Choroid plexus epithelial cell (primary cell): ENCODE measurements around the gene SMG6.
A peak's percentile ranks its signal among the peaks of the same experiment; 100 is the strongest.

Experiments
- DNase-seq: peaks from one replicate; pipeline ENCODE4 v3.0.0-alpha.2; 2010; ENCODE audit warnings: low read depth
- H3K4me3 ChIP-seq: 2 replicates; pipeline ENCODE4 v1.5.1; 2011; ENCODE audit warnings: low read depth, mild to moderate bottlenecking, control low read depth, low read length, moderate library complexity
- TF ChIP-seq, protein P1 (sequence below): conservative IDR thresholded peaks from 2 replicates; pipeline ENCODE4 v1.5.1; 2011; ENCODE audit warnings: low read depth, mild to moderate bottlenecking, control low read depth, inconsistent platforms, low read length, moderate library complexity

The SMG6 gene

DNA sequence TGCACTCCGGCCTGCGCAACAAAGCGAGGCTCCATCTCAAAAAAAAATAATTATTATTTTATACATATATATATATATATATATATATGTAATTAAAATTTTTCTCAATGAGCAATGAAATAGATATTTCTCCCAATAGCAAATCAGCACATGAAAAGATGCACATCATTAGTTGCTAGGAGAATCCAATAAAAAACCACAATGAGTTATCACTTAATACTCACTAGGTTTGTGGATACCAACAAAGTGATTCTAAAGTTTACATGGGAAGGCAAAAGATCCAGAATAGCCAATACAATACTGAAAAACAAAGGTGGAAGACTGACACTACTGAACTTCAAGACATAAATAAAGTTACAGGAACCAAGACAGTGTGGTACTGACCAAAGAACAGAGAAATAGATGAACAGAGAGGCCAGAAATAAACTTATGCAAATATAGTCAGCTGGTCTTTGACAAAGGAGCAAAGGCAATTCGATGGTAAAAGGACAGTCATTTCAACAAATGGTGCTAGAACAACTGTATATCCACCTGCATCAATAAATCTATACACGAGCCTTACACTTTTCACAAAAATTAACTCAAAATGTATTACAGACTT, 13.6 kb downstream of the SMG6 start:
- TF ChIP-seq, protein P1, sequence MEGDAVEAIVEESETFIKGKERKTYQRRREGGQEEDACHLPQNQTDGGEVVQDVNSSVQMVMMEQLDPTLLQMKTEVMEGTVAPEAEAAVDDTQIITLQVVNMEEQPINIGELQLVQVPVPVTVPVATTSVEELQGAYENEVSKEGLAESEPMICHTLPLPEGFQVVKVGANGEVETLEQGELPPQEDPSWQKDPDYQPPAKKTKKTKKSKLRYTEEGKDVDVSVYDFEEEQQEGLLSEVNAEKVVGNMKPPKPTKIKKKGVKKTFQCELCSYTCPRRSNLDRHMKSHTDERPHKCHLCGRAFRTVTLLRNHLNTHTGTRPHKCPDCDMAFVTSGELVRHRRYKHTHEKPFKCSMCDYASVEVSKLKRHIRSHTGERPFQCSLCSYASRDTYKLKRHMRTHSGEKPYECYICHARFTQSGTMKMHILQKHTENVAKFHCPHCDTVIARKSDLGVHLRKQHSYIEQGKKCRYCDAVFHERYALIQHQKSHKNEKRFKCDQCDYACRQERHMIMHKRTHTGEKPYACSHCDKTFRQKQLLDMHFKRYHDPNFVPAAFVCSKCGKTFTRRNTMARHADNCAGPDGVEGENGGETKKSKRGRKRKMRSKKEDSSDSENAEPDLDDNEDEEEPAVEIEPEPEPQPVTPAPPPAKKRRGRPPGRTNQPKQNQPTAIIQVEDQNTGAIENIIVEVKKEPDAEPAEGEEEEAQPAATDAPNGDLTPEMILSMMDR, result no peak
- peak; percentile 33 for DNase-seq

DNA sequence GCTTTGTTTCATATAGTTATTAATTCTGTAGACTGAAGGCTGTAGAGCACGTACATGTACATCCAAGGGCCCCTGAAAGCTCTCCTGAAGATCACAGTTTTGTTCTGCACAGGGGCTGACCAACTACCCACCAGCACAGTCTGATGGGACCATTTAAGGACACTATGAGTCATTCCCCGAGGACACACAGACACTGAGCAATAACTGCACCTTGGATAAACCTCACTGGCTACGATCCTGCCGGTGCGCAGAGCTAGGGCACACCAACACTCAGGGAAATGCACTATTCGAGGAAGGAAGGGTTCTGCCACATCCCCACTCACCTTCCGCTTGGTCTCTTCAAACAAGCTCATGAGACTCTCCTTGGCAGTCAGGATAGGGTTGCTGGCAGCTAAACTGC, 20.3 kb downstream of the SMG6 start:
- DNase-seq, result no peak
- TF ChIP-seq, protein P1, result no peak
- H3K4me3 ChIP-seq, result no peak overlapping the region

More for the DNA sequence above, 13.6 kb downstream of the SMG6 start:
- H3K4me3 ChIP-seq, result no peak overlapping the region

DNA sequence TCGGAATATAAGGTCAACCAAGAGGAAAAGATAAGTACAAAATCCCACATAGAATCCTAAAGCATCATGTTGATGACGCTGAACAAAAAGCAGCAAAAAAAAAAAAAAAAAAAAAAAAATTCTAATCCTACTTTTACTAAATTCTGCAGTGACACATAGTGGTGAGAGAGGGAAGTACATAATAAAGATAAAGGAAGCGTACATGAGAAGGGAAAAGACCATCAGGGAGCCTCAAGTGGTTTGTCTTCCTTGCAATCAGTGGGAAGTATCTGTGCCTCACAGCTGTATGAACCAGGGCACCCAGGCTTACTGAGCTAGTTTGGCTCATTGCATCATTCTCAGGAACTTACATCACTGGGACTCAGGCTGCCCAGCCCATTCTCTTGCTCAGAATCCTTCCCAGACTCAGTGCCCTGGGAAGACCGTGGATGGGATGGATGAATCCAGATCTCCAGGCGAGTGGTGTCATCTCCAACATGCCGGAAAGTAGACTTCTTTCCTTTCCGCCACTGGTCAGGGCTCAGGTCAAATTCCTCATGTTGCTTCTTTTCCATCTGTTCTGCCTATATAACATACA, 21.2 kb downstream of the SMG6 start:
- H3K4me3 ChIP-seq, result no peak overlapping the region
- TF ChIP-seq, protein P1, result peak; percentile 58
- peak; percentile 92 for DNase-seq

DNA sequence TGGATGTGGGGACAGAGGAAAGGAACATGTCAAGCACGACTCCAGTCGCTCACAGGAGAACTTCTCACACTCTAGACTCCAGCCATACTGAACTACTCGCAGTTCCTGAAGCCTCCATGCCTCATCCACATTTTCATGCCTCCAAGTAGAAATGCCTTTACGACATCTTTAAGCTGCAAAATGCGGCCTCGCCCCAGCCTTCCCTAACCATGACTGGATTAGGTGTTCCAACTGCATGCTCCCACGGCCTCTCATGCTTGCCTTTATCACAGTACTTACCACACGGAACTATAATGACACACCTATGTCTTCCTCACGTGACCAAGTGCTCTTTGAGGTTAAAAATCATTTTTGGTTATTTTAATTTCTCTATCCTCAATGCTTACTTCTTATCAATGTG, 23.9 kb downstream of the SMG6 start:
- H3K4me3 ChIP-seq, result no peak overlapping the region
- no peak for DNase-seq
- TF ChIP-seq, protein P1, result no peak

DNA sequence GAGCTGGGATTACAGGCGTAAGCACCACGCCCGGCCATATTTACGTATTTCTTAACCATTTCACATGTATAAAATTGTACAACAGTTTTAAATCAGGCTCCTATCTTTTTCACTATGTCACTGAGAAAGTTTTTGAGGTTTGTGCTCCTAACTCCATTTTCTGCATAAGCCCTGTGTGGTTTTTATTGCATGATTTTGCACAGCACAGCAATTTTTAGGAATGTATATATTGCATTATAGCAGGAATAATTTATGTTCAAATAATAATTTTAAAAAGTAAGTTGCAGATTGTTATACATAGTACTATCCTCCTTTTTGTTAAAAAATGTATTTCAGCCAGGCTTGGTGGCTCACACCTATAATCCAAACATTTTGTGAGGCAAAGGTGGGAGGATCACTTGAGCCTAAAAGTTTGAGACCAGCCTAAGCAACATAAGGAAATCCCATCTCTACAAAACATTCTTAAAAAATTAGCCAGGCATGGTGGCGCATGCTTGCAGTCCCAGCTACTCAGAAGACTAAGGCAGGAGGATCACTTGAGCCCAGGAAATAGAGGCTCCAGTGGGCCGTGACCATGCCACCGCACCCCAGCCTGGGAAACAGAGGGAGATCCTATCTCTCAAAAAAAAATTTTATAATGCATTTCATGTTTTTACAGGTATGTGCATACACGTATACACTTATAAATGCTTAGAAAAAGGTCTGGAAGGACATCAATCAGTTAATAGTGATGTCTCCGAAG, 26.0 kb downstream of the SMG6 start:
- TF ChIP-seq, protein P1, result no peak
- H3K4me3 ChIP-seq, result no peak overlapping the region
- DNase-seq, result no peak

DNA sequence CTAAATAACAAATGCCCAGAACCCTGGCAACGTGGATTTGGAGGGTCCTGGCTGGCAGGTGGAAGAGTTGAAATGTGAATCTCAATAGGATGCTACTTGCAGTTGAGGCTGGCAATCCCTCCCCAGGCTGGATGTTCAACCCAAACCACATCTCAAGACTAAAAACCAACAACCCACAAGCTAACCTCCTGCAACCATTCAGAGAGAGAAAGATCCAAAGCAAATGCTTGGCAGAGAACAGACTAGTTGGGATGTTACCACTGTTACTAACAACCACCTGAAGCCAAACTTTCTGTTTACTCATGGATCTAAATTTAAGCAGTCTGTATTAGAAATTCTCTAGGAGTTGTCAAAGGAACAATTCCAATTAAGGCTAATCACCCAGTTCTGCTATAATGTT, 27.9 kb downstream of the SMG6 start:
- no peak for DNase-seq
- H3K4me3 ChIP-seq, result no peak overlapping the region
- TF ChIP-seq, protein P1, result no peak
